Liver (tissue), 9 donors: Measurements from ENCODE around the gene PTPRN2. TPM values are rescaled to one million over a fixed set of nuclear protein-coding genes. Genes with fewer than 3 reads are reported as not detected.

Experiments used
- DNase-seq: peaks from one replicate; pipeline ENCODE4 v3.0.0-alpha.2; 2017; ENCODE audit warnings: low spot score
- H3K27ac ChIP-seq, 2 donors: one replicate each; pipeline ENCODE4 v1.7.0; 2013; ENCODE audit warnings: inconsistent platforms in 2 of 2, low read length in 2 of 2, control low read depth in 1 of 2, low read depth in 1 of 2, mild to moderate bottlenecking in 1 of 2
- H3K27me3 ChIP-seq, 4 donors: one replicate each; pipeline versions ENCODE4 v1.6.1 to v1.7.0; 2013; ENCODE audit warnings: low read length in 3 of 4, inconsistent platforms in 1 of 4, mild to moderate bottlenecking in 1 of 4, moderate library complexity in 1 of 4; ENCODE audit not compliant: control insufficient read depth in 4 of 4, insufficient read depth in 4 of 4
- H3K36me3 ChIP-seq, 4 donors: one replicate each; pipeline versions ENCODE4 v1.6.1 to v1.7.0; 2013; ENCODE audit warnings: low read length in 3 of 4, mild to moderate bottlenecking in 3 of 4, low read depth in 1 of 4, moderate library complexity in 1 of 4; ENCODE audit not compliant: control insufficient read depth in 4 of 4, insufficient read depth in 3 of 4
- H3K4me1 ChIP-seq, 4 donors: one replicate each; pipeline versions ENCODE4 v1.6.1 to v1.7.0; 2013; ENCODE audit warnings: low read length in 3 of 4, mild to moderate bottlenecking in 3 of 4, moderate library complexity in 1 of 4; ENCODE audit not compliant: control insufficient read depth in 4 of 4, insufficient read depth in 4 of 4
- H3K4me3 ChIP-seq, 3 donors: one replicate each; pipeline versions ENCODE4 v1.6.1 to v1.7.0; 2013; ENCODE audit warnings: low read length in 3 of 3, control low read depth in 1 of 3, low read depth in 1 of 3, mild to moderate bottlenecking in 1 of 3
- H3K9ac ChIP-seq, 2 donors: one replicate each; pipeline ENCODE4 v1.7.0; 2013; ENCODE audit warnings: low read length in 2 of 2, mild to moderate bottlenecking in 2 of 2, moderate library complexity in 2 of 2, control low read depth in 1 of 2, low read depth in 1 of 2
- H3K9me3 ChIP-seq, 4 donors: one replicate each; pipeline versions ENCODE4 v1.6.1 to v1.7.0; 2013; ENCODE audit warnings: low read length in 3 of 4; ENCODE audit not compliant: control insufficient read depth in 4 of 4
- ATF3 ChIP-seq: IDR thresholded peaks from 2 replicates; pipeline ENCODE4 v1.6.1; 2016; ENCODE audit warnings: antibody characterized with exemption
- CTCF ChIP-seq: fragments of 150-350 bp; IDR thresholded peaks from 2 replicates; pipeline ENCODE4 v1.5.1; 2017; ENCODE audit warnings: improper control_type of control experiment, low read depth, low read length; ENCODE audit not compliant: missing input control
- EGR1 ChIP-seq, 2 donors: IDR thresholded peaks; 2 replicates each; pipeline ENCODE4 v1.6.1; 2016 to 2018; ENCODE audit warnings: antibody characterized with exemption in 2 of 2, low read depth in 2 of 2
- FOXA1 ChIP-seq: IDR thresholded peaks from 2 replicates; pipeline ENCODE4 v1.6.1; 2016; ENCODE audit warnings: antibody characterized with exemption
- FOXA2 ChIP-seq: IDR thresholded peaks from 2 replicates; pipeline ENCODE4 v1.6.1; 2016; ENCODE audit warnings: antibody characterized with exemption
- GABPA ChIP-seq, 2 donors: IDR thresholded peaks in 1 of 2; conservative IDR thresholded peaks in 1 of 2; 2 replicates each; pipeline ENCODE4 v1.6.1; 2016; ENCODE audit warnings: antibody characterized with exemption in 2 of 2, mild to moderate bottlenecking in 1 of 2, moderate library complexity in 1 of 2
- HNF4A ChIP-seq, 2 donors: conservative IDR thresholded peaks; 2 replicates each; pipeline ENCODE4 v1.6.1; 2016; ENCODE audit warnings: antibody characterized with exemption in 2 of 2, mild to moderate bottlenecking in 2 of 2
- HNF4G ChIP-seq: IDR thresholded peaks from 2 replicates; pipeline ENCODE4 v1.6.1; 2016; ENCODE audit warnings: antibody characterized with exemption
- JUND ChIP-seq, 2 donors: IDR thresholded peaks; 2 replicates each; pipeline ENCODE4 v1.6.1; 2016; ENCODE audit warnings: antibody characterized with exemption in 2 of 2
- MAX ChIP-seq: IDR thresholded peaks from 2 replicates; pipeline ENCODE4 v1.6.1; 2016; ENCODE audit warnings: antibody characterized with exemption
- NR2F2 ChIP-seq: IDR thresholded peaks from 2 replicates; pipeline ENCODE4 v1.6.1; 2016; ENCODE audit warnings: antibody characterized with exemption
- RAD21 ChIP-seq, 2 donors: IDR thresholded peaks; 2 replicates each; pipeline ENCODE4 v1.6.1; 2016; ENCODE audit warnings: antibody characterized with exemption in 2 of 2, mild to moderate bottlenecking in 2 of 2
- REST ChIP-seq: IDR thresholded peaks from 2 replicates; pipeline ENCODE4 v1.6.1; 2016; ENCODE audit warnings: antibody characterized with exemption, mild to moderate bottlenecking
- RXRA ChIP-seq, 2 donors: IDR thresholded peaks; 2 replicates each; pipeline ENCODE4 v1.6.1; 2017 to 2018; ENCODE audit warnings: antibody characterized with exemption in 2 of 2, mild to moderate bottlenecking in 1 of 2
- SP1 ChIP-seq: IDR thresholded peaks from 2 replicates; pipeline ENCODE4 v1.6.1; 2018; ENCODE audit warnings: antibody characterized with exemption, mild to moderate bottlenecking
- TAF1 ChIP-seq: conservative IDR thresholded peaks from 2 replicates; pipeline ENCODE4 v1.6.1; 2016; ENCODE audit warnings: antibody characterized with exemption, mild to moderate bottlenecking
- YY1 ChIP-seq: IDR thresholded peaks from 2 replicates; pipeline ENCODE4 v1.6.1; 2016; ENCODE audit warnings: antibody characterized with exemption, mild to moderate bottlenecking
- ZBTB33 ChIP-seq: IDR thresholded peaks from 2 replicates; pipeline ENCODE4 v1.6.1; 2016; ENCODE audit warnings: antibody characterized with exemption
- WGBS: extraction: QIAGEN DNeasy Blood & Tissue Kit; methylation state at CpG from one replicate; pipeline ENCODE4 v1.1.7; 2013; 5-methylcytosine and 5-hydroxymethylcytosine counted together
- polyA plus RNA-seq, 2 donors: library from polyadenylated mRNA; stranded (reverse) in 1 of 2; unstranded in 1 of 2; fragments of 200-250 nt in 1 of 2; fragments of >200 nt in 1 of 2; fragmentation: Nextera tagmentation in 1 of 2; extraction: Ambion mirVana in 1 of 2; gene quantifications; one replicate each; pipeline versions ENCODE4 v1.2.1 to v1.2.3, GENCODE V29; 2013 to 2015
- total RNA-seq, 2 donors: library from RNA; depleted of rRNA; stranded (reverse); fragments of >200 nt; gene quantifications; one replicate each; pipeline ENCODE4 v1.2.3, GENCODE V29; 2014
- donor health status: healthy.
- donor health status: healthy.
- donor health status: healthy.
- donor health status: healthy.
- donor health status: healthy.

The PTPRN2 gene
- total and polyA plus RNA-seq, 4 donors, result 0.75 to 1.9 (median 1.1) TPM

GRCh38 chr7:158603773-158604755 is 16.4 kb upstream of the PTPRN2 start:
- 86% methylated on average over 23 of the region's 23 CpGs for WGBS
- no peak for DNase-seq
- TF ChIP-seq RXRA (IDR thresholded peaks at IDR 0.05) (no peak), HNF4G (no peak), CTCF (no peak), ZBTB33 (no peak), GABPA (IDR thresholded peaks at IDR 0.05 in 1 of 2, conservative IDR thresholded peaks at IDR 0.05 in 1 of 2) (no peak), TAF1 (no peak), RAD21 (IDR thresholded peaks at IDR 0.05) (no peak), NR2F2 (no peak), FOXA2 (no peak), MAX (no peak), SP1 (no peak), REST (no peak), HNF4A (conservative IDR thresholded peaks at IDR 0.05) (no peak), ATF3 (no peak), FOXA1 (no peak), JUND (IDR thresholded peaks at IDR 0.05) (no peak), YY1 (no peak), EGR1 (IDR thresholded peaks at IDR 0.05; ENCODE audit: low read depth in 2 of 2) (no peak)

More at GRCh38 chr7:158603773-158604755, 16.4 kb upstream of the PTPRN2 start:
- Histone ChIP-seq H3K27me3 (no peaks in the 10 kb centered on the region), H3K36me3 (no peaks in the 10 kb centered on the region), H3K4me3 (no peak overlapping the region), H3K4me1 (no peaks in the 10 kb centered on the region), H3K9ac (no peak overlapping the region), H3K27ac (no peak overlapping the region), H3K9me3 (no peaks in the 10 kb centered on the region)
